OCI-LY1 (cell line): ENCODE results near the gene PTPRF.

Source experiments
- EZH2 ChIP-seq: fragments of 200-600 bp; sonication (generic), shearing (Covaris generic); IDR thresholded peaks from 2 replicates; pipeline ENCODE4 v1.8.0; 2017; ENCODE audit warnings: borderline replicate concordance, mixed run types, mild to moderate bottlenecking, antibody characterized with exemption, low read length, moderate library complexity, mixed read lengths
- TF ChIP-seq, protein P1 (sequence below): fragments of 200-600 bp; sonication (generic), shearing (Covaris generic); IDR thresholded peaks from 2 replicates; pipeline ENCODE4 v1.5.1; 2017; ENCODE audit warnings: mild to moderate bottlenecking, antibody characterized with exemption, low read length, moderate library complexity, mixed read lengths

DNA sequence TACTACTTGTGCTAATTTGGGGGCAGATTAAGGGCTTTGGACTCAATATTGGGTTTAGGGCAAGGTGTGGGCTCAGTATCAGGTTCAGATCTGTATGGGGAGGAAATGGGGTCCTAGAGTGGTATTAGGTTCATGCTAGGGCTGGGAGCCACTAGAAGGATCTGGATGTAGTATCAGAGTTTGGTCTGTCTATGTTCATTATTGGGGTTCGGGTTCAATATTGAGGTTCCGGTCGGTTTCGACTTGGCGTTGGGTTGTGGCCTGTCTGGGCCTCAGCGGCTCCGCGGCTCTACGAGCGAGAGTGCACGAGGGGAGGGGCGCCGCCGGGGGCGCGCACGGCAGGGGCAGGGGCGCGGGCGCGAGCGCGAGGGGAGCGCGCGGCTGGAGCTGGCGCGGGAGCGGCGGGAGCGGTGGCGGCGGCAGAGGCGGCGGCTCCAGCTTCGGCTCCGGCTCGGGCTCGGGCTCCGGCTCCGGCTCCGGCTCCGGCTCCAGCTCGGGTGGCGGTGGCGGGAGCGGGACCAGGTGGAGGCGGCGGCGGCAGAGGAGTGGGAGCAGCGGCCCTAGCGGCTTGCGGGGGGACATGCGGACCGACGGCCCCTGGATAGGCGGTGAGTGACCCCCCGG is at the start of gene PTPRF:
- TF ChIP-seq, protein P1, sequence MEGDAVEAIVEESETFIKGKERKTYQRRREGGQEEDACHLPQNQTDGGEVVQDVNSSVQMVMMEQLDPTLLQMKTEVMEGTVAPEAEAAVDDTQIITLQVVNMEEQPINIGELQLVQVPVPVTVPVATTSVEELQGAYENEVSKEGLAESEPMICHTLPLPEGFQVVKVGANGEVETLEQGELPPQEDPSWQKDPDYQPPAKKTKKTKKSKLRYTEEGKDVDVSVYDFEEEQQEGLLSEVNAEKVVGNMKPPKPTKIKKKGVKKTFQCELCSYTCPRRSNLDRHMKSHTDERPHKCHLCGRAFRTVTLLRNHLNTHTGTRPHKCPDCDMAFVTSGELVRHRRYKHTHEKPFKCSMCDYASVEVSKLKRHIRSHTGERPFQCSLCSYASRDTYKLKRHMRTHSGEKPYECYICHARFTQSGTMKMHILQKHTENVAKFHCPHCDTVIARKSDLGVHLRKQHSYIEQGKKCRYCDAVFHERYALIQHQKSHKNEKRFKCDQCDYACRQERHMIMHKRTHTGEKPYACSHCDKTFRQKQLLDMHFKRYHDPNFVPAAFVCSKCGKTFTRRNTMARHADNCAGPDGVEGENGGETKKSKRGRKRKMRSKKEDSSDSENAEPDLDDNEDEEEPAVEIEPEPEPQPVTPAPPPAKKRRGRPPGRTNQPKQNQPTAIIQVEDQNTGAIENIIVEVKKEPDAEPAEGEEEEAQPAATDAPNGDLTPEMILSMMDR: no peak
- TF ChIP-seq EZH2: no peak
